ENCODE measurements around the gene DDX18.
"Not testable (repeated sequence)": the region's sequence is repeated elsewhere in the genome, so short reads cannot be mapped to it uniquely, and the experiment has no call there.

The DDX18 gene

GRCh38 chr2:117814417-117815264, at the start of gene DDX18:
TSS of gene DDX18 (plus strand) at chr2:117814691. CDS start at chr2:117814778, 87 bp downstream.
- peaks cover 27% of the 10 kb centered on the region for H3K36me3 ChIP-seq (ENCODE audit: insufficient read depth, low read length)
- no peaks in the 10 kb centered on the region for H3K27me3 ChIP-seq (ENCODE audit: insufficient read depth, low read length)
- H3K4me3 ChIP-seq (ENCODE audit: low read length) = peak within 1 kb of the TSS; percentile 76
- no peaks in the 10 kb centered on the region for H3K9me3 ChIP-seq (ENCODE audit: low read length)
- peak within 1 kb of the TSS; percentile 32 for H2AFZ ChIP-seq (ENCODE audit: low read depth, low read length)
- peaks cover 12% of the 10 kb centered on the region for H3K4me1 ChIP-seq (ENCODE audit: insufficient read depth, low read length)

GRCh38 chr2:117770730-117771129, 43.8 kb upstream of the DDX18 start:
- no peak overlapping the region for H2AFZ ChIP-seq (ENCODE audit: low read depth, low read length)
- H3K27me3 ChIP-seq (ENCODE audit: insufficient read depth, low read length) = no peaks in the 10 kb centered on the region
- no peaks in the 10 kb centered on the region for H3K36me3 ChIP-seq (ENCODE audit: insufficient read depth, low read length)
- peaks cover 2% of the 10 kb centered on the region for H3K4me1 ChIP-seq (ENCODE audit: insufficient read depth, low read length)
- H3K4me3 ChIP-seq (ENCODE audit: low read length) = no peak overlapping the region
- H3K9me3 ChIP-seq (ENCODE audit: low read length) = no peaks in the 10 kb centered on the region

GRCh38 chr2:117771969-117772630, 42.4 kb upstream of the DDX18 start:
- H2AFZ ChIP-seq (ENCODE audit: low read depth, low read length) = no peak overlapping the region
- no peaks in the 10 kb centered on the region for H3K9me3 ChIP-seq (ENCODE audit: low read length)
- no peaks in the 10 kb centered on the region for H3K27me3 ChIP-seq (ENCODE audit: insufficient read depth, low read length)
- H3K4me1 ChIP-seq (ENCODE audit: insufficient read depth, low read length) = peaks cover 2% of the 10 kb centered on the region
- H3K4me3 ChIP-seq (ENCODE audit: low read length) = no peak overlapping the region
- no peaks in the 10 kb centered on the region for H3K36me3 ChIP-seq (ENCODE audit: insufficient read depth, low read length)

- H3K27me3 ChIP-seq (ENCODE audit: insufficient read depth, low read length) = no peaks in the 10 kb centered on the region
These were observed 39.8 kb upstream of the DDX18 start for GRCh38 chr2:117774716-117775115.

GRCh38 chr2:117775703-117776219, 38.7 kb upstream of the DDX18 start:
- Histone ChIP-seq H3K36me3 (ENCODE audit: insufficient read depth, low read length) (no peaks in the 10 kb centered on the region), H3K4me1 (ENCODE audit: insufficient read depth, low read length) (peaks cover 2% of the 10 kb centered on the region), H3K4me3 (ENCODE audit: low read length) (no peak overlapping the region), H2AFZ (ENCODE audit: low read depth, low read length) (no peak overlapping the region), H3K9me3 (ENCODE audit: low read length) (no peaks in the 10 kb centered on the region), H3K27me3 (ENCODE audit: insufficient read depth, low read length) (no peaks in the 10 kb centered on the region)

More at GRCh38 chr2:117774716-117775115, 39.8 kb upstream of the DDX18 start:
- no peaks in the 10 kb centered on the region for H3K9me3 ChIP-seq (ENCODE audit: low read length)
- no peaks in the 10 kb centered on the region for H3K36me3 ChIP-seq (ENCODE audit: insufficient read depth, low read length)
- no peak overlapping the region for H3K4me3 ChIP-seq (ENCODE audit: low read length)
- peaks cover 2% of the 10 kb centered on the region for H3K4me1 ChIP-seq (ENCODE audit: insufficient read depth, low read length)
- no peak overlapping the region for H2AFZ ChIP-seq (ENCODE audit: low read depth, low read length)

- H2AFZ ChIP-seq (ENCODE audit: low read depth, low read length) = no peak overlapping the region
- peaks cover 2% of the 10 kb centered on the region for H3K4me1 ChIP-seq (ENCODE audit: insufficient read depth, low read length)
- H3K9me3 ChIP-seq (ENCODE audit: low read length) = no peaks in the 10 kb centered on the region
- no peak overlapping the region for H3K4me3 ChIP-seq (ENCODE audit: low read length)
- no peaks in the 10 kb centered on the region for H3K36me3 ChIP-seq (ENCODE audit: insufficient read depth, low read length)
- H3K27me3 ChIP-seq (ENCODE audit: insufficient read depth, low read length) = no peaks in the 10 kb centered on the region
These were observed 37.6 kb upstream of the DDX18 start for GRCh38 chr2:117776888-117777287.

GRCh38 chr2:117785740-117786139, 28.8 kb upstream of the DDX18 start:
- Histone ChIP-seq H3K27me3 (ENCODE audit: insufficient read depth, low read length) (no peaks in the 10 kb centered on the region), H3K4me3 (ENCODE audit: low read length) (no peak overlapping the region), H3K9me3 (ENCODE audit: low read length) (no peaks in the 10 kb centered on the region), H3K36me3 (ENCODE audit: insufficient read depth, low read length) (no peaks in the 10 kb centered on the region), H2AFZ (ENCODE audit: low read depth, low read length) (no peak overlapping the region), H3K4me1 (ENCODE audit: insufficient read depth, low read length) (no peaks in the 10 kb centered on the region)

GRCh38 chr2:117786520-117786919, 28.0 kb upstream of the DDX18 start:
- Histone ChIP-seq H3K4me3 (ENCODE audit: low read length) (no peak overlapping the region), H3K27me3 (ENCODE audit: insufficient read depth, low read length) (no peaks in the 10 kb centered on the region), H3K9me3 (ENCODE audit: low read length) (no peaks in the 10 kb centered on the region), H2AFZ (ENCODE audit: low read depth, low read length) (no peak overlapping the region), H3K36me3 (ENCODE audit: insufficient read depth, low read length) (no peaks in the 10 kb centered on the region), H3K4me1 (ENCODE audit: insufficient read depth, low read length) (no peaks in the 10 kb centered on the region)

GRCh38 chr2:117789505-117789904, 25.0 kb upstream of the DDX18 start:
- no peaks in the 10 kb centered on the region for H3K27me3 ChIP-seq (ENCODE audit: insufficient read depth, low read length)
- H3K36me3 ChIP-seq (ENCODE audit: insufficient read depth, low read length) = no peaks in the 10 kb centered on the region
- no peaks in the 10 kb centered on the region for H3K9me3 ChIP-seq (ENCODE audit: low read length)
- H3K4me1 ChIP-seq (ENCODE audit: insufficient read depth, low read length) = no peaks in the 10 kb centered on the region
- no peak overlapping the region for H3K4me3 ChIP-seq (ENCODE audit: low read length)
- no peak overlapping the region for H2AFZ ChIP-seq (ENCODE audit: low read depth, low read length)

GRCh38 chr2:117794668-117795067, 19.8 kb upstream of the DDX18 start:
- H3K27me3 ChIP-seq (ENCODE audit: insufficient read depth, low read length) = no peaks in the 10 kb centered on the region
- H2AFZ ChIP-seq (ENCODE audit: low read depth, low read length) = no peak overlapping the region
- H3K4me1 ChIP-seq (ENCODE audit: insufficient read depth, low read length) = no peaks in the 10 kb centered on the region
- no peaks in the 10 kb centered on the region for H3K9me3 ChIP-seq (ENCODE audit: low read length)
- H3K36me3 ChIP-seq (ENCODE audit: insufficient read depth, low read length) = no peaks in the 10 kb centered on the region
- no peak overlapping the region for H3K4me3 ChIP-seq (ENCODE audit: low read length)

- H3K4me1 ChIP-seq (ENCODE audit: insufficient read depth, low read length) = no peaks in the 10 kb centered on the region
- no peak overlapping the region for H3K4me3 ChIP-seq (ENCODE audit: low read length)
- no peak overlapping the region for H2AFZ ChIP-seq (ENCODE audit: low read depth, low read length)
- H3K9me3 ChIP-seq (ENCODE audit: low read length) = no peaks in the 10 kb centered on the region
- H3K36me3 ChIP-seq (ENCODE audit: insufficient read depth, low read length) = no peaks in the 10 kb centered on the region
- H3K27me3 ChIP-seq (ENCODE audit: insufficient read depth, low read length) = no peaks in the 10 kb centered on the region
These were observed 12.7 kb upstream of the DDX18 start for GRCh38 chr2:117801826-117802225.

- not testable (repeated sequence) for H3K4me1 ChIP-seq (ENCODE audit: insufficient read depth, low read length); H3K36me3 ChIP-seq (ENCODE audit: insufficient read depth, low read length); H3K27me3 ChIP-seq (ENCODE audit: insufficient read depth, low read length); H3K9me3 ChIP-seq (ENCODE audit: low read length)
- Histone ChIP-seq H2AFZ (ENCODE audit: low read depth, low read length) (peak overlapping the region; percentile 61), H3K4me3 (ENCODE audit: low read length) (peak overlapping the region; percentile 27)
These were observed 10.7 kb upstream of the DDX18 start for GRCh38 chr2:117803644-117804325.

GRCh38 chr2:117812443-117812842, 2.0 kb upstream of the DDX18 start:
- H2AFZ ChIP-seq (ENCODE audit: low read depth, low read length) = peak overlapping the region; percentile 30
- H3K4me1 ChIP-seq (ENCODE audit: insufficient read depth, low read length) = peaks cover 12% of the 10 kb centered on the region
- no peak overlapping the region for H3K4me3 ChIP-seq (ENCODE audit: low read length)
- no peaks in the 10 kb centered on the region for H3K9me3 ChIP-seq (ENCODE audit: low read length)
- no peaks in the 10 kb centered on the region for H3K27me3 ChIP-seq (ENCODE audit: insufficient read depth, low read length)
- peaks cover 6% of the 10 kb centered on the region for H3K36me3 ChIP-seq (ENCODE audit: insufficient read depth, low read length)

Data from neuron (in vitro differentiated cells).